HG02840 (cell line): ENCODE results near the gene KIAA0232.

Source experiments
- ATAC-seq: cut with Tn5 transposase; IDR thresholded peaks from one replicate; pipeline ENCODE4 v1.9.1; 2021; ENCODE audit warnings: mild to moderate bottlenecking, moderate library complexity, moderate number of reproducible peaks; ENCODE audit not compliant: unreplicated experiment, low FRiP score

KIAA0232 gene, protein sequence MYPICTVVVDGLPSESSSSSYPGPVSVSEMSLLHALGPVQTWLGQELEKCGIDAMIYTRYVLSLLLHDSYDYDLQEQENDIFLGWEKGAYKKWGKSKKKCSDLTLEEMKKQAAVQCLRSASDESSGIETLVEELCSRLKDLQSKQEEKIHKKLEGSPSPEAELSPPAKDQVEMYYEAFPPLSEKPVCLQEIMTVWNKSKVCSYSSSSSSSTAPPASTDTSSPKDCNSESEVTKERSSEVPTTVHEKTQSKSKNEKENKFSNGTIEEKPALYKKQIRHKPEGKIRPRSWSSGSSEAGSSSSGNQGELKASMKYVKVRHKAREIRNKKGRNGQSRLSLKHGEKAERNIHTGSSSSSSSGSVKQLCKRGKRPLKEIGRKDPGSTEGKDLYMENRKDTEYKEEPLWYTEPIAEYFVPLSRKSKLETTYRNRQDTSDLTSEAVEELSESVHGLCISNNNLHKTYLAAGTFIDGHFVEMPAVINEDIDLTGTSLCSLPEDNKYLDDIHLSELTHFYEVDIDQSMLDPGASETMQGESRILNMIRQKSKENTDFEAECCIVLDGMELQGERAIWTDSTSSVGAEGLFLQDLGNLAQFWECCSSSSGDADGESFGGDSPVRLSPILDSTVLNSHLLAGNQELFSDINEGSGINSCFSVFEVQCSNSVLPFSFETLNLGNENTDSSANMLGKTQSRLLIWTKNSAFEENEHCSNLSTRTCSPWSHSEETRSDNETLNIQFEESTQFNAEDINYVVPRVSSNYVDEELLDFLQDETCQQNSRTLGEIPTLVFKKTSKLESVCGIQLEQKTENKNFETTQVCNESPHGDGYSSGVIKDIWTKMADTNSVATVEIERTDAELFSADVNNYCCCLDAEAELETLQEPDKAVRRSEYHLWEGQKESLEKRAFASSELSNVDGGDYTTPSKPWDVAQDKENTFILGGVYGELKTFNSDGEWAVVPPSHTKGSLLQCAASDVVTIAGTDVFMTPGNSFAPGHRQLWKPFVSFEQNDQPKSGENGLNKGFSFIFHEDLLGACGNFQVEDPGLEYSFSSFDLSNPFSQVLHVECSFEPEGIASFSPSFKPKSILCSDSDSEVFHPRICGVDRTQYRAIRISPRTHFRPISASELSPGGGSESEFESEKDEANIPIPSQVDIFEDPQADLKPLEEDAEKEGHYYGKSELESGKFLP (N-terminal part only)

DNA sequence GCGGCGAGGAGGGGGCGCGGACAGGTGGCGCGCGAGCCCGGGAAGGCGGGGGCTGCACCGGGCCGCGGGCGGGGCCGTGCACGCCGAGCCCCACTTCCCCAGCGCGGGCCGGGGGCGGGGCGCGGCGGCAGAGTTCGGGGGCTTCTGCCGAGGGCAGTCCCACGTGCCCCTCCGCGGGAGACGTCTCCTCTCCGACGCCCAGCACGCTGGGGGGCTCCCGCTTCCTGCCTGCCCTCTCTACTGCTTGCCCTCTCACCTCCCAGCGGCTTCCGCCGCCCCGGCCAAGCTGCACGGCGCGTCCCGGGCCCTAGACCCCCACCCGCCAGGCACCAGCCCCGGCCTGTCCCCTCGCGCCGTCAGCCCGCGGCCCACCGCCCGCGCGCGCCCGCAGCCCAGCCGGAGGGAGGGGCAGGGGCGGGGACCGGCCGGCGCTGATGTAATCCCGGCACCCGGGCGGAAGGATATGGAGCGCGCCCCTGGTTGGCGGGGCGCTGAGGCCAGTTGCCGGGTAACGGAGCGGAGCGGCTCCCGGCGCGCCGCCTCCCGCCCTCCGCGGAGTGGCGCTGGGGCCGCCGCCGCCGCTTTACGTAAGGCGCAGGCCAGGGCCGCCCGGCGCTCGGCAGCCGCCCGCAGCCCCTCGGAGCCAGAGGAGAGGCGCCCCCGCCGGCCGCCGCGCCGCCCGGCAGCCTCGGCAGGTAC, at the start of gene KIAA0232:
TSS of gene KIAA0232 (plus strand) at position 581 of the 699 bp plus-strand sequence. CDS start 41,727 bp downstream, outside the sequence.
- peak; percentile 69 for ATAC-seq

DNA sequence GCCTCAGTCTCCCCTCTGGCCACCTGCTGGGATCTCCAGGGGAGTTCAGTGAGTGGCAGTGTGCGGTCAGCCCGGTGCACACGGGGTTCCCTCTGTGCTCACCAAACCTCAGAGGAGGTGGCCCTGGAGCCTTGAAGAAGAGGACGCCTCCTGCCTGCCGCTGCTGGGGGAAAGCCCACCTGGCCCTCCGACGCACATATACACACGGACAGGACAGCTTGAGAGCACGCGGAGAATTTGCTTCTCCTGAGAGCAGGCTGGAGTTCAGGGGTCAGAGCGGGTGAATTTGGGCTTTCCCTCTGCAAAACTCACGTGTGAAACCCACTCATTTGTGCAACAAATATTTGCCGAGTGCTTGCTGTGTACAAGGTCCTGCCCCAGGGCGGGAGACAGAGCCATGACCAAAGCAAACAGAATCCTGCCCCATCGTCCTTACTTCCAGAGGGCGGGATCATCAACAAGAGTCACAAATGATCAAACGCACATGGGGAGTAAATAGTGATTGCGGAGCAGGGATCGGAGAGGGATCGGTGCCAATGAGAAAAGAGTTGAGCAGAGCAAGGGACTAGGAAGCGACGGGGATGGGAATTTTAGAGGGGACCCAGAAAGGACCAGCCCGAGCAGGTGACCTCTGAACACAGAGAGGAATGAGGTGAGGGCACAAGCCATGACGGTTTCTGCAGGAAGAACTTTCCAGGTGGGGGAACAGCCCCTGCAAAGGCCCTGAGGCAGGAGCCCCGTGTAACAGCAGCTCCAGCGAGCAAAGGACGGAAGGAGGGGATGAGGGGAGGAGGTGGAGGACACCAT, 49.0 kb upstream of the KIAA0232 start:
- no peak for ATAC-seq

DNA sequence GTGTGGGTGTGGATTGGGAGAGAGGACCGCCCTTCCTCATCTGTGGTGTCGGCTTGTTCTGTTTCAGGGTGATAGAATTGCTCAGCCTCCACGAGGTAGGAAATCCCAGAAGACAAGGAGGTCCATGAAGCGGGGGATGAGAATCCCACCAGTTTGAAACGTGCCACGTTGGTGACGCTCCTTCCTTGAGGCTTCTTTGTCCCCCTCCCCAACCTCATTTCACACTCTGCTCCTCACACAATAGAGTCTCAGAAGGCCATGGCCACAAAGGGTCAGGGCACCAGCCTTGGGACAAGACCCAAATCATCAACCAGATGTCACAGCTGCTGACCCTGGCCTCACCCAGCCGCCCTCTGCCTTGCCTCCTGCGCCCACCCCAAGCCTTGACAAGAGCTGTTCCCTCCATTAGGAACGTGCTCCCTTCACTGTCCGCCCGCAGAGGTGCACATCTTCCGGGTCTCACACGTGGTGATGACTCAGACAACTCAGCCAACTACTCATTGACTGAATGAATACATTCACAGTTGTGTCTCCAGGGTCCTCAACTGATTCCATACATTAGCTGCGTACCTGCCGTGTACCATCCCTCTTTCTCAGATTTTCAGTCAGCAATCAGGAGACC, 48.3 kb upstream of the KIAA0232 start:
- no peak for ATAC-seq

DNA sequence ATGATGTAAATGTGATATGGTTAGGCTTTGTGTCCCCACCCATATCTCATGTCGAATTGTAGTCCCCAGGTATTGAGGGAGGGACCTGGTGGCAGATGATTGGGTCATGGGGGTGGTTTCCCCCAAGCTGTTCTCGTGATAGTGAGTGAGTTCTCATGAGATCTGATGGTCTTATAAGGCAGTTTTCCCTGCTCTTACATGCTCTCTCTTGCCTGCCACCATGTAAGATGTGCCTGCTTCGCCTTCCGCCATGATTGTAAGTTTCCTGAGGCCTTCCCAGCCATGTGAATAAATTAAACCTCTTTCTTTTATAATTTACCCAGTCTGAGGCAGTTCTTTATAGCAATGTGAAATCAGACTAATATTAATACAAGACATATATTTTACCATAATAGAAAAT, 42.6 kb upstream of the KIAA0232 start:
- no peak for ATAC-seq

DNA sequence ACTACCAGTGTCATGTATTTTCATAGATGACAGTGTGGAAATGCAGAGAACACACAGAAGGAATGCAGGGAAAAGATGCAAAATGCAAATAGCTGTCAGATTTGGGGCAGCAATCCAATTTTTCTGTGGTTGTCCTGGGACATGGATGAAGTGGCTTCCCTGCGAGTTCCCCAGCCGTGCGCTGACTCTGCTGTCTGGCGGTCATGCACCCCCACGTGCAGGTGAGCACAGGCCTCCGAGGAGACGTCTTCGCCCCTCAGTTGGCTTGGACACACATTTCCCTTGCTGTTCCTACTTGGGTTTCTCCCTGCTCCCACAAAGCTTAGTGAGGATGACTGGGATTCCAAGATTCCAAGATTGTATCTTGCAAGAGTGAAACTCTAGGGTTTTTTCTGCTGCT, 42.2 kb upstream of the KIAA0232 start:
- no peak for ATAC-seq

DNA sequence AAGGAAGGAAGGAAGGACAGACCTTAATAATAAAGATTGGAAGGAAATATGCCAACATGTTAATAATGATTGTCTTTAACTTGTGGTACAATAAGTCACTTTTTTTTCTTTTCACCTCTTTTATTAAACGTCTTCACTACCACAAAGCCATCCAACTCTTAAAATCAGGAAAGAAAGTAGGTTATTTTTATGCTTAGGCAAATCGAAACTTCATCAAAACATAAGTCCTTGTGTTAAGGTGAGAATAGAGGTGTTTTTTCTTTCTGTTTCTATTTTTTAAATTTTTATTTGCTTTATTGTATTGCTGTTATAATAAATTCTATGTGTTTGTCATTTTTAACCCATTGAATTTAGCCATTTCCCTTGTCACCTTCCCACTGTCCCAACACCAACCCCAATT, 40.0 kb upstream of the KIAA0232 start:
- ATAC-seq: no peak

DNA sequence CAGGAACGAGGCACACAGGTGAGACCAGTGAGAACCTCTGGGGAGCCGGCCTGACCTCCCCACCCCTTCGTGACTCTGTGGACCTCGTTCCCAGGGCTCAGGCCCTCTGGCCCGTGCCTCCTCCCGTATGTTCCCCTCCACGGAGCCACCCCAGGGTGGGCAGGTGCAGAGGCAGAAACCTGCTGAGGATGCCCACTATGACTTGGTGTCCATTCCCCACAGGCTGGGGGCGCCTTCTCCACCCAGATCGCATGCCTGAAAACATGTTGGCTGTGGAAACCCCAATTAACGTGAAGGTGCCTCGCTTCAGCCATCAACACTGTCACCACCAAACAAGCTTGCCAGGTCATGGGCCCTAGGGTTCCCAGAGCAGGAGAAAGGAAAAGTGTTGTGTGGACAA, 39.5 kb upstream of the KIAA0232 start:
- ATAC-seq: no peak

DNA sequence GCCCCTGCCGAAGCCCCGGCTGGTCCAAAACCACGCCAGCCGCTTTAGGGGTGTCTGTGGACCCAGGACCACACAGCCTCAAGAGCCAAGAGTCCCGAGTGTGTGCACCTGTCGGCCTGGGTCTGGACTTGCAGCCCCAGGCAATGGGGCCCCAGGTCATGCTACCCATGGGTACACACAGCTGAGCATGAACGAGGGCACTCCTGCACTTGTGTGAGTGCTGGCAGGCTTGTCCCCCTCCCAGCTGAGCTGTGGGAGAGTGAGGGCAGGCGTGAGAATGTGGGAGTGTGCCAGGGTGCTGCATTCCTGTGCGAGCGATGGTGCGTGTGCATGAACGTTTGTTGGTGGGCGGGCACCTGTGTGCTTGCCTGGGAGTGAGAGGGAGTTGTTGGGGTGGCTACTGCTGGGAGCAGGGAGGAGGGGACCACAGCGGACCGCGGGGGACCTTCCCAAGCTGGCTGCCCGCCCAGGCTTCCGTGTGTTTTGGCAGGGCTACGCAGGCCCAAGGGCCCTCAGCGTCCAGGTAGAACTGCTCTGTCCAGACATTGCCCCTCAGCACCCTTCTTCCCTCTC, 35.7 kb upstream of the KIAA0232 start:
- ATAC-seq: no peak

DNA sequence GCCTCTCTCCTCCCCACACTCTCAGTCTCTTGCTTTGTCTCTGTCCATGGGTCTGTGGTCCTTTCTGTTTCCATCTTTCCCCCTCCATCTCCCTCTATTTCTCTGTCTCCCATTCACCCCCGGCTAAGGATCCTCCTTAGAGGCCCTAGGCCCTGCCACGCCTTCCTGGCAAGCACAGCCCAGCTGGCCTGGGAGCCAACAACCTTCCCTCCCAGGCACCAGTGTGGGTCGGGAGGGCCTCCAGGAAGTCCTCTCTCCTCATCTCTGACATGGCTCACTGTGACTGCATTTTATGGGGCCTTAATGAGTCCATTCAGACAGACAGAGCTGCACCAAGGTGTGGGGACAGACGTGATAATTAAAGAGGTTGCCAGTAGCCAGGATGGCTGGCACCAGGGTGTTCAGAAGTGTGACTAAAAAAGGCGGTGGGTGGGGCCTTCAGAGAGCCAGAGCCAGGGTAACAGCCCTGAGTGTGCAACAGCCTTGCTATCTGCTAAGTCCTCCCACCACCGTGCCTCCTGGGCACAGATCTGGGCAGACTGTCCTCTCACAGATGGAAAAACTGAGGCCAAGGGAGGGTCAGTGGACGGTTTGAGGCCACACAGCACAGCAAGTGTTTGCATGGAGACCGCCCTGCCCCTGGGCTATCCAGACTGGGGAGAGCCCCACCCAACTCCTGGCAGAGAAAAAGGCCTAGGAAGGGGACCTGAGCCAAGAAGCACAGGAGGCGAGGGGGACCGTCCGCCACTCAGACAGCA, 35.1 kb upstream of the KIAA0232 start:
- no peak for ATAC-seq

DNA sequence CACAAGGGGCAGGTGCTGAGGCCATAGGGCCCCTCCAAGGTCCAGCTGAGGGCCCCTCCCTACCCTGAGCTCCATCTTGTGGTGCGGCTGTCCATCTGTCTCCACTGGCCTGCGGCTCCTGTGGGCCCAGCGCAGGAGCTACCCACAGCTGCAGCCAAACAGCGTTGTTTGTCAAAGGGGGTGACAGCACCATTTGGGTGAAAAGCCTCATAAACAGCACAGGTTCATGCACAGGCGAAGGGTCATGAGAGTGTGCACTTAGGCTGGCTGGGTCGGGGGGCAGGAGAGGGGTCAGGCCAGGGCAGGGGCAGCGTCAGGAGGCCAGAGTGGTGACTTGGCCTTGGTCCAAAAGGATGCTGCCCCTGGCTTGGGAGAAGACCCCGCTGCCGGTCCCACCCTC, 34.2 kb upstream of the KIAA0232 start:
- ATAC-seq: no peak

DNA sequence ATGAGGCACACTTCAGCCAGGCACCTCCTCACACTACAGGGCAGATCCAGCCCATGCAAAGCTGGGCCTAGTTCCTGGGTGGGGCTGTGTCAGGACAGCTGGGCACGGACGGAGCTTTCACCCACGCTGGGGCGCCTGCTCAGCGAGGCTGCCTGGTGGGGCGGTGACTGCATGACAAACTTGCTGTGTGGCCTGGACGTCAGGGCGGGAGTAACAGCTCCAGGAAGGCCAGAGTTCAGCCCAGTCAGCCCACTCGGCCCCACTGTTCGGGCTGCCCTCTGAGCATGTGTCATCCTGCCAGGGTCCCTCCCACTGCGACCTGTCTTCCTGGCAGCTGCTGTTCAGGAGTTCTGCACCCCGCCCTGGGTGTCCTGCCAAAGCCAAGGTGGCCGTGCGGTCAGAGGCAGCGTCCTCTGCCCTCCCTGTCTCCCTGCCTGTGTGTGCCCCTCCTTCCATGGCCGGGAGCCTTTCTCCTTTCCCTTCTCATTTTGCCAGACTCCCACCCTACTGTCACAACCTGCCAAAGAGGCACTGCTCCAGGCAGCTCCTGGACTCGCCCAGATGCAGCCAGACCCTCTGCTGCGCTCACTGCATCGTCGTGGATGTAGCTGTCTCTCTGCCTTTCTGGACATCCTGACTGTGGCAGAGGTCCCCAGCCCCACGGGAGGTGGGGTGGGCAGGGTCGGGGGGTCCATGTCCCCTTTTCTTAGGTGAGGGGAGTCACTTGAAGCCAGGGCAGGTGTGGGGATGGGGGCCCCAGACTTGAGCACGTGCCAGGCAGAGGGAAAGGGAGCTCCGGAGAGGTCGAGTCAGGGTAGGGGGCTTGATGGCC, 33.0 kb upstream of the KIAA0232 start:
- ATAC-seq: no peak

DNA sequence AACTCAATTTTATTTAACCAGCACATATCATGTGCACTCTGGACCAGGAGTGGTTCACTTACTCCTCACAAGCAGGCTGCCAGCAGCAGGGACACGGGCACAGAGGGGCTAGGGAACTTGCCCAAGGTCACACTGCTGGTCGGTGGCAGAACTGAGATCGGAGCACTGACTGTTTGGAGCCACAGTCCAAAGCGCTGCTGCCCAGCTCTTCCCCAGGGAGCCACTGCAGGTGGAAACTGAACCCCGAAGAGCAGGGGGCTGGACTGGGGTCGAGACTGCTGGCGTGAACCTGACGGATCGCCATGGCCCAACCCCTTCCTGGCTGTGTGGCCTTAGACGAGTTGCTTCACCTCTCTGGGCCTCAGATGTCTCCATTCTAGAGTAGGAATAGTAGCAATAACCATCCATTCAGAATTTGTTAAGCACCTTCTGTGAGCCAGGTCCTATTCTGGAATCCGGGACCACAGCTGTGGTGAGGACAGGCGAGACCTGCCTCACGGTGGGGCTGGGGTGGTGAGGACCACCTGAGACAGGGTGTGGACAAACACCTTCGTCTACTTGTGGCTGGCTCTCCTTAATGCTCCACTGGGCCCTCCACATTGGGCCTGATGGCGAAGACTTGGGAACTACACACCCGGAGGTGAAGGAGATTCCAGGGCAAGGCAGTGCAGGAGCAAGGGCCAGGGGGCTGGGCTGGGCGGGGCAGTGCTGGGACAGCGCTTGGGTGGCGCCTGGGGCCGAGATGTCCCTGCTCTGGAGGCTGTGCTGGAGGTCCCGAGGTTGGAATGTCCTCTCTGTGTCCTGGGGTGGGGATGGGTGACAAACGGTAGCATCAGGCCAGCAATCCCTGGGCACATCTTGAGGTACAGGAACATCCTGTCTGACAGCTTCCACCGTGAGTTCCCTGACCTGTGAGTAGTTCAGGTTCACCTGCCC, 32.0 kb upstream of the KIAA0232 start:
- ATAC-seq: no peak

DNA sequence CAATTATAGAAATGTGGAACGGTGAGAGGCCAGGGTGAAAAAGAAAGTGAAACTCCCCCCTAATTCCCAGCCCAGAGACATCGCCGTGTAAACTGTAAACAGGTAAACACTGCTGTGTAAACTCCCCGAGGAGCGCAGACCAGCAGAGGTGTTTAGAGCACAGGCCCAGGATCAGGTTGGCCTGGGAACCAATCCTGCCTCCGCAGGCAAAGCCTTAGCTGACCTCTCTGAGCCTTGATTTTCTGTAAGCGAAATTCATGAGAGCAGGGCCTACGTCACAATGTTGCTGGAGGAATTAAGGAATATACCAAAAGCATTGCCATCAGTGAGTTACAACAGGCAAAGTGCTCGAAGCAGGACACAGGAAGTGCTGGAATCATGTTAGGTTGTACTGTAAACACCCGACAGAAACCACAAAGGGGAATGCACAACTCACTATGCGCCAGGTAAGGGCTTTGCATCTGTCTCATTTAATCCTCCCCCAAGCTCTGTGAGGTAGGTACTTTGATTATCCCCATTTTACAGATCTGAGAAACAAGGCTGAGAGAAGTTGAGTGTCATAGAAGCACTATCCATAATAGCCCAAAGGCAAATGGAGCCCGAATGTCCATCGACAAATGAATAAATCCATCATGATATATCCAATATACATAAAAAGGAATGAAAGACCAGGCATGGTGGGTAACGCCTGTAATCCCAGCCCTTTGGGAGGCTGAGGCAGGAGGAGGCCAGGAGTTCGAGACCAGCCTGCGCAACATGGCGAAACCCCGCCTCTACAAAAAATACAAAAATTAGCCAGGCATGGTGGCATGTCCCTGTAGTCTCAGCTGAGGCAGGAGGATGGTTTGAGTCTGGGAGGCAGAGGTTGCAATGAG, 30.7 kb upstream of the KIAA0232 start:
- no peak for ATAC-seq

DNA sequence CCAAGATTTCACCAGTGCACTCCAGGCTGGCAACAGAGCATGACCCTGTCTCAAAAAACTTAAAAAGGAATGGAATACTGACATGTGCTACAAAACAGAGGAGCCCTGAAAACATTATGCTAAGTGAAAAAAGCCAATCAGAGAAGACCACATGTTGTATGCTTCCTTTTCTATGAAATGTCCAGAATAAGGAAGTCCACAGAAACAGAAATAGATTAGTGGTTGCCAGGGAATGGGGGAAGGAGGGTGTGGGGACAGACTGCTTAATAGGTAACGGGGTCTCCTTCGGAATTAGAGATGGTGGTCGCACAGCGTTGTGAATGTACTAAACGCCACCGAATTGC, 30.1 kb upstream of the KIAA0232 start:
- ATAC-seq: no peak

DNA sequence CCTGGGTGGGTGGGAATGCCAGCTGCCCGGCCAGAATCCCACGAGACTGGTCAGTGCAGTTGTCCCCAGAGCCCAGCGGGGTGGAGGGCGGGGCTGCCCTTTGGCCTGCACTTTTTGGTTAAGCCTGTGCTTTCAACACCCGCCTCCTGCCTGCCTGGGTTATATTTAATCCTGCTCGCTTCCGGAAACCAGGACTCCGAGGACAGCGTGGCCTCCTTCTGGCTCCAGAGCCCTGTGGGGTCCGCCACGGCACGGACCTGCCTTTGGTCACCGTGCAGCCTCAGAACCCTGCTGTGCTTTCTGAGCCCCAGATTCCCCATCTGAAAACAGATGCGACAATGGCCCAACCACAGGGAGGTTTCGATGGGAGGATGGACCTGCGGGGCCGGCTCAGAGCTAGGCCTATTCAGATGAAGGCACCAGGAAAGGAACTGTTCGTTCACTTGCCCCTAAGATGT, 29.4 kb upstream of the KIAA0232 start:
- no peak for ATAC-seq
